GM21447 (cell line): Measurements from ENCODE around the gene TERB1.

Source experiments
- ATAC-seq: cut with Tn5 transposase; IDR thresholded peaks from one replicate; pipeline ENCODE4 v1.9.1; 2021; ENCODE audit not compliant: unreplicated experiment

TERB1 gene

DNA sequence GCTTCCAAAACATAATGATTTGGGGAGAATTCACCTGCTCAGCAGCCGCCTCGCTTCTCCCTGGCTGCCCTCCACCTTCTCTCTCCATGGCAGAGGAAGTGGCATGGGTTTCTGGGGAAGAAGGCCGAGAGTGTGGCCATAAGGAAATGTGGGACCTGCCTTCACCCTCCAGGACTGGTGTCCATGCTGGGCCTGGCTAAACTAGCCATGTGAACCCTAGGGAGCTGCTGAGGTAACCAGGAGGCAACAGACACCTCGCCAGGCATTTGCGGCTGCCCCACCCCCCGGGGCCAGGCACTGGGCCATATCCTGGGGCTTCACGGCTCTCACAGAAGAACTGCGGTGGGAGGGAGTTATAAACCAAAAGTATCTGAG lies 94.9 kb downstream of the TERB1 start:
- ATAC-seq, result no peak

DNA sequence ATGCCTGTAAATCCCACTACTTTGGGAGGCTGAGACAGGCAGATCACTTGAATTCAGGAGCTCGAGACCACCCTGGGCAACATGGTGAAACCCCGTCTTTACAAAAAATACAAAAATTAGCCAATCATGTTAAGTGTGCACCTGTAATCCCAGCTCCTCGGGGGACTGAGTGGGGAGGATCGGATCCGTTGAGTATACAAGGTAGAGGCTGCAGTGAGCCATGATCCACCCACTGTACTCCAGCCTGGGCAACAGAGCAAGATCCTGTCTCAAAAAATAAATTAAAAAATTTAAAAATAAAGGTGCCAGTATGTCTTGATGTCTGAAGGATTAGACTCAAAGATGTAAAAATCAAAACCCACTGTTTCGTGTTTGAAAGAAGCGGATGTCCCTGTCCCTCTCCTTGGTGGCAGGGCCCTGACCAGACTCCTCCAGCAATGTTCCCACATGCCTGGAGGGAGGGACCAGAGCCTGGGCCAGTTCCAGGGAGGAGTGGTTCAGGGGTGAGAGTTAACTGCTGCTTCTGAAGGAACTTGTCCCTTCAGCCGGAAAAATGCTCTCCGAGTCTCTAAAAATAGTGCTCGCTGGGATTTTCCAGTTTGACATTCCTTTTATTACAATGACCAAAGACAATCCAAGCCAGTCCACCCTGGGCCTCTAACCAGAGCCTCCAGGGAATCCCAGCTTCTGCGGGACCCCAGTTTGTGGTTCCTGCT lies 95.4 kb downstream of the TERB1 start:
- no peak for ATAC-seq
